H9 (cell line): Measurements from ENCODE around the gene ITPR3. TPM values are rescaled to one million over a fixed set of nuclear protein-coding genes. Genes with fewer than 3 reads are reported as not detected.

ENCODE experiments used
- DNase-seq: peaks from one replicate; pipeline ENCODE4 v3.0.0-alpha.2; 2017
- H2AFZ ChIP-seq: one replicate; pipeline ENCODE4 v1.6.1; 2013; ENCODE audit warnings: mild to moderate bottlenecking, low read length, control low read depth, moderate library complexity
- H2AK5ac ChIP-seq: 2 replicates; pipeline ENCODE4 v1.6.1; 2013; ENCODE audit warnings: low read length, control low read depth, mixed read lengths; ENCODE audit not compliant: insufficient read length
- H2BK120ac ChIP-seq: one replicate; pipeline ENCODE4 v1.6.1; 2013; ENCODE audit warnings: low read depth, mild to moderate bottlenecking, low read length, control low read depth, inconsistent platforms; ENCODE audit not compliant: poor library complexity, severe bottlenecking
- H2BK12ac ChIP-seq: 2 replicates; pipeline ENCODE4 v1.6.1; 2013; ENCODE audit warnings: low read length, control low read depth, mixed read lengths, low read depth; ENCODE audit not compliant: insufficient read length
- H2BK15ac ChIP-seq: 2 replicates; pipeline ENCODE4 v1.6.1; 2013; ENCODE audit warnings: low read depth, low read length, control low read depth
- H2BK20ac ChIP-seq: one replicate; pipeline ENCODE4 v1.6.1; 2013; ENCODE audit warnings: low read depth, mild to moderate bottlenecking, low read length, control low read depth, inconsistent platforms; ENCODE audit not compliant: poor library complexity, severe bottlenecking
- H2BK5ac ChIP-seq: 2 replicates; pipeline ENCODE4 v1.6.1; 2013; ENCODE audit warnings: low read length, control low read depth, mixed read lengths; ENCODE audit not compliant: insufficient read length
- H3K14ac ChIP-seq: 2 replicates; pipeline ENCODE4 v1.6.1; 2013; ENCODE audit warnings: low read length, control low read depth; ENCODE audit not compliant: insufficient read depth
- H3K18ac ChIP-seq: 2 replicates; pipeline ENCODE4 v1.6.1; 2013; ENCODE audit warnings: low read depth, mild to moderate bottlenecking, mixed read lengths, low read length, control low read depth; ENCODE audit not compliant: insufficient read length
- H3K23ac ChIP-seq: 2 replicates; pipeline ENCODE4 v1.6.1; 2013; ENCODE audit warnings: low read length, control low read depth, mixed read lengths, low read depth; ENCODE audit not compliant: insufficient read length
- H3K23me2 ChIP-seq: 2 replicates; pipeline ENCODE4 v1.6.1; 2013; ENCODE audit warnings: low read depth, mild to moderate bottlenecking, mixed read lengths, low read length, control low read depth; ENCODE audit not compliant: insufficient read length, poor library complexity, severe bottlenecking
- H3K27ac ChIP-seq: 2 replicates; pipeline ENCODE4 v1.5.1; 2013; ENCODE audit warnings: low read length, control low read depth, mixed read lengths, low read depth; ENCODE audit not compliant: insufficient read length
- H3K27me3 ChIP-seq: 2 replicates; pipeline ENCODE4 v1.6.1; 2013; ENCODE audit warnings: low read length, control low read depth, inconsistent platforms; ENCODE audit not compliant: insufficient read depth
- H3K4ac ChIP-seq: 2 replicates; pipeline ENCODE4 v1.6.1; 2013; ENCODE audit warnings: low read depth, mild to moderate bottlenecking, control low read depth, inconsistent platforms, low read length, moderate library complexity
- H3K4me1 ChIP-seq: 2 replicates; pipeline ENCODE4 v1.6.1; 2013; ENCODE audit warnings: low read length, control low read depth, inconsistent platforms; ENCODE audit not compliant: insufficient read depth
- H3K4me2 ChIP-seq: 2 replicates; pipeline ENCODE4 v1.6.1; 2013; ENCODE audit warnings: low read length, control low read depth, mixed read lengths; ENCODE audit not compliant: insufficient read length, insufficient read depth
- H3K56ac ChIP-seq: 2 replicates; pipeline ENCODE4 v1.6.1; 2013; ENCODE audit warnings: low read depth, mild to moderate bottlenecking, mixed read lengths, low read length, control low read depth; ENCODE audit not compliant: insufficient read length
- H3K79me1 ChIP-seq: 2 replicates; pipeline ENCODE4 v1.6.1; 2013; ENCODE audit warnings: low read depth, mild to moderate bottlenecking, moderate library complexity, low read length, control low read depth, inconsistent platforms; ENCODE audit not compliant: insufficient read depth, poor library complexity, severe bottlenecking
- H3K79me2 ChIP-seq: 2 replicates; pipeline ENCODE4 v1.6.1; 2013; ENCODE audit warnings: low read length, control low read depth, inconsistent platforms; ENCODE audit not compliant: insufficient read depth
- H3K9ac ChIP-seq: 2 replicates; pipeline ENCODE4 v1.6.1; 2013; ENCODE audit warnings: low read length, control low read depth, mixed read lengths; ENCODE audit not compliant: insufficient read length; ENCODE audit errors: extremely low read depth
- H3K9me3 ChIP-seq: one replicate; pipeline ENCODE4 v1.6.1; 2013; ENCODE audit warnings: low read depth, low read length, inconsistent platforms; ENCODE audit not compliant: control insufficient read depth
- H3T11ph ChIP-seq: one replicate; pipeline ENCODE4 v1.6.1; 2013; ENCODE audit warnings: mild to moderate bottlenecking, low read length, control low read depth, inconsistent platforms
- H4K20me1 ChIP-seq: one replicate; pipeline ENCODE4 v1.6.1; 2013; ENCODE audit not compliant: control insufficient read depth, insufficient read length, insufficient read depth
- H4K5ac ChIP-seq: 2 replicates; pipeline ENCODE4 v1.6.1; 2013; ENCODE audit warnings: low read depth, mild to moderate bottlenecking, mixed read lengths, low read length, control low read depth; ENCODE audit not compliant: insufficient read length
- H4K8ac ChIP-seq: replicated peaks from 2 replicates; pipeline ENCODE4 v1.6.1; 2013; ENCODE audit warnings: low read length, control low read depth, mixed read lengths, low read depth; ENCODE audit not compliant: insufficient read length
- H4K91ac ChIP-seq: 2 replicates; pipeline ENCODE4 v1.6.1; 2013; ENCODE audit warnings: low read depth, mild to moderate bottlenecking, moderate library complexity, mixed read lengths, low read length, control low read depth; ENCODE audit not compliant: insufficient read length
- H3K27ac Mint-ChIP-seq, 3 experiments: 2 replicates in 2 of 3; 3 replicates in 1 of 3; pipeline ENCODE4 v1.8.0; 2020 to 2021; ENCODE audit warnings: mixed read lengths in 3 of 3, mild to moderate bottlenecking in 1 of 3, moderate library complexity in 1 of 3
- H3K27me3 Mint-ChIP-seq: 2 replicates; pipeline ENCODE4 v1.8.0; 2021; ENCODE audit warnings: low read depth, mild to moderate bottlenecking, moderate library complexity, mixed read lengths
- H3K36me3 Mint-ChIP-seq, 3 experiments: 2 replicates in 2 of 3; 3 replicates in 1 of 3; pipeline ENCODE4 v1.8.0; 2020 to 2021; ENCODE audit warnings: low read depth in 3 of 3, mixed read lengths in 3 of 3; ENCODE audit not compliant: insufficient read depth in 1 of 3
- H3K4me1 Mint-ChIP-seq, 2 experiments: 2 replicates each; pipeline ENCODE4 v1.8.0; 2020; ENCODE audit warnings: mixed read lengths in 2 of 2
- H3K4me3 Mint-ChIP-seq, 2 experiments: 2 replicates in 1 of 2; 3 replicates in 1 of 2; pipeline ENCODE4 v1.8.0; 2020 to 2021; ENCODE audit warnings: mild to moderate bottlenecking in 2 of 2, mixed read lengths in 2 of 2, moderate library complexity in 1 of 2
- H3K9me3 Mint-ChIP-seq, 2 experiments: 2 replicates in 1 of 2; 3 replicates in 1 of 2; pipeline ENCODE4 v1.8.0; 2020; ENCODE audit warnings: mild to moderate bottlenecking in 2 of 2, mixed read lengths in 2 of 2, moderate library complexity in 1 of 2
- CTCF ChIP-seq: fragments of 200-600 bp; sonication (generic); conservative IDR thresholded peaks from 3 replicates; pipeline ENCODE4 v1.8.0; 2021; ENCODE audit warnings: antibody characterized with exemption, mild to moderate bottlenecking
- WGBS: extraction: QIAGEN DNeasy Blood & Tissue Kit; methylation state at CpG from one replicate; pipeline ENCODE4 v1.1.7; 2013; ENCODE audit warnings: missing lambda C conversion rate, low lambda C conversion rate, mixed read lengths; ENCODE audit not compliant: insufficient read length; ENCODE audit errors: extremely low coverage; 5-methylcytosine and 5-hydroxymethylcytosine counted together
- total RNA-seq: library from RNA; stranded (reverse); gene quantifications from 2 replicates; pipeline ENCODE4 v1.2.1, GENCODE V29; 2021

Gene ITPR3
- total RNA-seq, 1 experiment from 2014 or later = 40.3 TPM

DNA sequence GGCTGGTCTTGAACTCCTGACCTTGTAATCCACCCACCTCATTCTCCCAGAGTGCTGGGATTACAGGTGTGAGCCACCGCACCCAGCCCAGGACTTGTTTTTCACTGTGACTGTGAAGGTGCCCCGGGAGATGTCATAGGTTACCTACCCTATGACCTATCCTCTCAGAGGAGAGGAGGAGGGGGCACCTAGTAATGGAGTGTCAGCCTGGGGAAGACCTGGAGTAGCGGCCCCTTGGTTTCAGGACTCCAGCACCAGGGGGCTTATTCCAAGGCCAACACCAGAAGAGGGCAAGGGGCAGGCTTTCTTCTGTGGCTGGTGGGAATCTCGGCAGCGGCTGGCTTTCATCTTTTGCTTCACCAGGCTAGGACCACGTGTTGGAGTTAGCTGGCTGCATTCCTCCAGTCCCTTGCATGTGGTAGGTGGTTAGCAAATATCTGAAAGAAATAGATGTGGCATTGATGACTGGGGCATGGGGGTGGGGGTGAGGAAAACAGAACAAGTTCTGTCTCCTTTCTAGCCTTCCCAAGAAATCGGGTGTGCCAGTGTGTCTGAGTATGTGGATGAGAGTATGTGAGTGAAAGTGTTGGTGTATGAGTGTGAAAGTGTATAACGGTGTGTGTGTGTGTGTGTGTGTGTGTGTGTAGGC is 7.9 kb upstream of the ITPR3 start:
- Histone ChIP-seq H3K4me1 (peaks cover 4% of the 10 kb centered on the region; the same call in 1 of the 2 replicates), H2BK120ac (no peak overlapping the region), H4K20me1 (no peaks in the 10 kb centered on the region), H3K23ac (no peak overlapping the region), H2BK12ac (no peak overlapping the region), H2BK20ac (no peak overlapping the region), H3K23me2 (no peaks in the 10 kb centered on the region), H2BK15ac (no peak overlapping the region), H3K4me2 (no peak overlapping the region), H3K9me3 (no peaks in the 10 kb centered on the region), H2BK5ac (no peak overlapping the region), H4K8ac (no peak overlapping the region), H3K27ac (no peak overlapping the region), H3K27me3 (no peaks in the 10 kb centered on the region), H3K79me1 (no peaks in the 10 kb centered on the region), H3K9ac (no peak overlapping the region), H3K18ac (no peak overlapping the region), H3K14ac (no peak overlapping the region), H4K91ac (no peak overlapping the region), H3K4ac (no peak overlapping the region), H4K5ac (no peak overlapping the region), H3K79me2 (no peaks in the 10 kb centered on the region), H2AK5ac (no peak overlapping the region), H3K56ac (no peak overlapping the region), H3T11ph (no peak overlapping the region), H2AFZ (no peak overlapping the region)
- WGBS = no CpG with 5 or more reads among the region's 8 CpGs
- no peak for TF ChIP-seq CTCF
- no peak overlapping the region; a peak in 1 of 7 replicates for H3K27ac Mint-ChIP-seq
- H3K4me1 Mint-ChIP-seq = peaks cover 28 to 39% of the 10 kb centered on the region in 2 experiments
- H3K9me3 Mint-ChIP-seq = peaks cover 0 to 5% of the 10 kb centered on the region in 2 experiments; a peak in 1 of 5 replicates
- H3K36me3 Mint-ChIP-seq = no peaks in the 10 kb centered on the region
- H3K4me3 Mint-ChIP-seq = no peak overlapping the region
- peaks cover 21% of the 10 kb centered on the region for H3K27me3 Mint-ChIP-seq
- no peak for DNase-seq
